Measurements from ENCODE around the gene CPA2. TPM values are rescaled to one million over a fixed set of nuclear protein-coding genes. Genes with fewer than 3 reads are reported as not detected.
"Not testable (repeated sequence)": the region's sequence is repeated elsewhere in the genome, so short reads cannot be mapped to it uniquely, and the experiment has no call there.

The CPA2 gene
- total RNA-seq, 2 experiments from 2014 or later, result 0.18 TPM; not detected in 1

- DNase-seq (no peak), ATAC-seq (no peak)
- no peaks in the 10 kb centered on the region for H3K27me3 Mint-ChIP-seq
- CTCF ChIA-PET, result no interaction called here
- no peak overlapping the region for H3K27ac Mint-ChIP-seq
- no peaks in the 10 kb centered on the region for H3K9me3 Mint-ChIP-seq (ENCODE audit: low read depth)
- H3K36me3 Mint-ChIP-seq (ENCODE audit: low read depth), result no peaks in the 10 kb centered on the region
- no peaks in the 10 kb centered on the region for H3K4me1 Mint-ChIP-seq
- H3K4me3 Mint-ChIP-seq, result no peak overlapping the region
- POLR2A ChIA-PET, result no interaction called here
- intact Hi-C loops (cut with DNase I, micrococcal nuclease), result no loop called here
These were observed 34.9 kb upstream of the CPA2 start for GRCh38 chr7:130231792-130232191.

DNA sequence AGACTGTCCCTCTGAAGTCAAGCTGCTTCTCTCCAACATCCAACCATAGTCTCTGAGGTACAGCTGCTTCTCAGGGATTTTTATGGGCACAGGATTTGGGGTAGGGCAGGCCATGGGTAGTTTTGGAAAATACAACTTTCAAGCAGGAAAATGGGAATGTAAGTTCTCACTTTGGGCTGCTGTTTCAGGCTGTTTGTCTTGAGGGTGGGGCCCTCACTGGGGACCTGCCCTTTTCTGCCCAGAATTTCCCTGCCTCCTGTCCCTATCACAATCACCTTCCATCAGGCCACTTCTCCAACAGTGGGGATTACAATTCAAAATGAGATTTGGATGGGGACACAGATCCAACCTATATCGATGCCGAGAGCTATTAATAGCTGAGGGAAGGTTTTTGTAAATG, 34.5 kb upstream of the CPA2 start:
- CTCF ChIA-PET, result no interaction called here
- no peak for ATAC-seq
- Mint-ChIP-seq H3K4me3 (no peak overlapping the region), H3K9me3 (ENCODE audit: low read depth) (no peaks in the 10 kb centered on the region), H3K27me3 (no peaks in the 10 kb centered on the region), H3K27ac (no peak overlapping the region), H3K4me1 (no peaks in the 10 kb centered on the region), H3K36me3 (ENCODE audit: low read depth) (no peaks in the 10 kb centered on the region)
- intact Hi-C loops (cut with DNase I, micrococcal nuclease), result no loop called here
- no peak for DNase-seq
- POLR2A ChIA-PET, result no interaction called here

DNA sequence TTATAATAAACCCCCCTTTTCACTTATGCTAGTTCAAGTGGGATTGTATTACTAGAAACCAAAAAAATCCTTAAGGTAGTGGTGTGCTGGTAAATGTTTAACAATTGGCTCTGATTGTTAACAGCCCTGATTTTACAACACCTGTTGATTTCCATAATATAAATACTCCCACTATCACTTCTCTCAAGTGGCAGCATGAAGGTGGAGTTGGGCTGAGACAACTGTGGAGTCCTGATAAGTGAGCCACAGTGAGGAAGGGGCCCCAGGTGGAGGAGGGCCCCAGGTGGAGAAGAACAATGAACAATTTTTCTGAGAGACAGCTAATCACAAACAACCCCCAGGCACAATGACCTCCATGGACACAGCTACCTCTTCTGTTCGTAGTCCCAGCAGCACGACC, 32.6 kb upstream of the CPA2 start:
- no peaks in the 10 kb centered on the region for H3K36me3 Mint-ChIP-seq (ENCODE audit: low read depth)
- intact Hi-C loops (cut with DNase I, micrococcal nuclease), result no loop called here

DNA sequence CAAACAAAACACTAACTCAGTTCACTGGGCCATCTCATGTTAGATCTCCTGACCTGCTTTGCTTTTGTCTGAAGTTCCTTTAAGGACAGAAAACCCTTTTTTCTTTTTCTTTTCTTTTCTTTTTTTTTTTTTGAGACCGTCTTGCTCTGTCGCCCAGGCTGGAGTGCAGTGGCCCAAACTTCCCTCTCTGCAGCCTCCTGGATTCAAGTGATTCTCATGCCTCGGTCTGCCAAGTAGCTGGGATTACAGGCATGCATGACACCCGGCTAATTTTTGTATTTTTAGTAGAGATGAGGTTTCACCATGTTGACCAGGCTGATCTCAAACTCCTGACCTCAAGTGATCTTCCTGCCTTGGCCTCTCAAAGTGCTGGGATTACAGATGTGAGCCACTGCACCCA, 30.3 kb upstream of the CPA2 start:
- intact Hi-C loops (cut with DNase I, micrococcal nuclease); H3K4me1 Mint-ChIP-seq; H3K36me3 Mint-ChIP-seq (ENCODE audit: low read depth); H3K9me3 Mint-ChIP-seq (ENCODE audit: low read depth); H3K27ac Mint-ChIP-seq; H3K4me3 Mint-ChIP-seq; ATAC-seq; H3K27me3 Mint-ChIP-seq; DNase-seq: not testable (repeated sequence)
- CTCF ChIA-PET, result interaction anchor here (1.1 kb wide), 1 partner anchor 9 kb away, joined by 3 read pairs; no protein-coding TSS in a partner anchor
- POLR2A ChIA-PET, result interaction anchor here (0.6 kb wide), 1 partner anchor 15 kb away, joined by 3 read pairs; no protein-coding TSS in a partner anchor

More for the DNA sequence above, 32.6 kb upstream of the CPA2 start:
- no peaks in the 10 kb centered on the region for H3K4me1 Mint-ChIP-seq
- ATAC-seq (no peak), DNase-seq (no peak)
- H3K27ac Mint-ChIP-seq, result no peak overlapping the region
- ChIA-PET CTCF (no interaction called here), POLR2A (no interaction called here)
- H3K9me3 Mint-ChIP-seq (ENCODE audit: low read depth), result no peaks in the 10 kb centered on the region
- no peaks in the 10 kb centered on the region for H3K27me3 Mint-ChIP-seq
- H3K4me3 Mint-ChIP-seq, result no peak overlapping the region

GRCh38 chr7:130240240-130240639, 26.4 kb upstream of the CPA2 start:
- POLR2A ChIA-PET, result no interaction called here

GRCh38 chr7:130242198-130243014, 24.3 kb upstream of the CPA2 start:
- intact Hi-C loops (cut with DNase I, micrococcal nuclease), result loop anchor here (1.0 to 10.0 kb wide), 11 partner anchors 34 to 590 kb away; partner anchors contain the start of gene KLHDC10 (in 1 of the 2)
- CTCF ChIA-PET, result interaction anchor here (0.7 to 3.2 kb wide), 7 partner anchors 27 to 589 kb away, joined by 3 to 12 read pairs (median 7); no protein-coding TSS in a partner anchor
- POLR2A ChIA-PET, result no interaction called here
- peaks cover 2% of the 10 kb centered on the region for H3K9me3 Mint-ChIP-seq (ENCODE audit: low read depth)
- peak; percentile 81 for DNase-seq
- H3K4me3 Mint-ChIP-seq, result no peak overlapping the region
- H3K27ac Mint-ChIP-seq, result no peak overlapping the region
- peaks cover 15% of the 10 kb centered on the region for H3K4me1 Mint-ChIP-seq
- peak; percentile 90 for ATAC-seq
- no peaks in the 10 kb centered on the region for H3K36me3 Mint-ChIP-seq (ENCODE audit: low read depth)
- H3K27me3 Mint-ChIP-seq, result no peaks in the 10 kb centered on the region

More at GRCh38 chr7:130240240-130240639, 26.4 kb upstream of the CPA2 start:
- ATAC-seq (no peak), DNase-seq (no peak)
- H3K27ac Mint-ChIP-seq, result no peak overlapping the region
- CTCF ChIA-PET, result interaction anchor here (0.6 to 0.8 kb wide), 3 partner anchors 43 to 522 kb away, joined by 3 read pairs; no protein-coding TSS in a partner anchor
- intact Hi-C loops (cut with DNase I, micrococcal nuclease), result loop anchor here in 1 of 2 experiments (5.0 to 10.0 kb wide), 2 partner anchors 247 to 485 kb away; no protein-coding TSS in a partner anchor
- H3K4me1 Mint-ChIP-seq, result peaks cover 15% of the 10 kb centered on the region
- H3K9me3 Mint-ChIP-seq (ENCODE audit: low read depth), result no peaks in the 10 kb centered on the region
- no peak overlapping the region for H3K4me3 Mint-ChIP-seq
- no peaks in the 10 kb centered on the region for H3K27me3 Mint-ChIP-seq
- H3K36me3 Mint-ChIP-seq (ENCODE audit: low read depth), result no peaks in the 10 kb centered on the region

GRCh38 chr7:130243486-130243885, 23.2 kb upstream of the CPA2 start:
- Mint-ChIP-seq H3K4me1 (peaks cover 15% of the 10 kb centered on the region), H3K27ac (peak overlapping the region; percentile 47)
- CTCF ChIA-PET, result interaction anchor here (0.7 to 3.2 kb wide), 14 partner anchors 14 to 588 kb away, joined by 3 to 9 read pairs (median 3); partner anchors contain the start of gene TMEM209
- H3K4me3 Mint-ChIP-seq; ATAC-seq; DNase-seq; H3K27me3 Mint-ChIP-seq; POLR2A ChIA-PET; H3K36me3 Mint-ChIP-seq (ENCODE audit: low read depth); H3K9me3 Mint-ChIP-seq (ENCODE audit: low read depth): not testable (repeated sequence)
- intact Hi-C loops (cut with DNase I, micrococcal nuclease), result loop anchor here (2.0 to 10.0 kb wide), 7 partner anchors 33 to 589 kb away; partner anchors contain the start of gene KLHDC10 (in 1 of the 2)

GRCh38 chr7:130246491-130246890, 20.2 kb upstream of the CPA2 start:
- peaks cover 15% of the 10 kb centered on the region for H3K4me1 Mint-ChIP-seq
- H3K36me3 Mint-ChIP-seq (ENCODE audit: low read depth); H3K27me3 Mint-ChIP-seq; H3K9me3 Mint-ChIP-seq (ENCODE audit: low read depth); H3K27ac Mint-ChIP-seq; DNase-seq; CTCF ChIA-PET; H3K4me3 Mint-ChIP-seq; POLR2A ChIA-PET; ATAC-seq: not testable (repeated sequence)
- intact Hi-C loops (cut with DNase I, micrococcal nuclease), result loop anchor here in 1 of 2 experiments (10.0 kb wide), 1 partner anchor 478 kb away; no protein-coding TSS in a partner anchor

DNA sequence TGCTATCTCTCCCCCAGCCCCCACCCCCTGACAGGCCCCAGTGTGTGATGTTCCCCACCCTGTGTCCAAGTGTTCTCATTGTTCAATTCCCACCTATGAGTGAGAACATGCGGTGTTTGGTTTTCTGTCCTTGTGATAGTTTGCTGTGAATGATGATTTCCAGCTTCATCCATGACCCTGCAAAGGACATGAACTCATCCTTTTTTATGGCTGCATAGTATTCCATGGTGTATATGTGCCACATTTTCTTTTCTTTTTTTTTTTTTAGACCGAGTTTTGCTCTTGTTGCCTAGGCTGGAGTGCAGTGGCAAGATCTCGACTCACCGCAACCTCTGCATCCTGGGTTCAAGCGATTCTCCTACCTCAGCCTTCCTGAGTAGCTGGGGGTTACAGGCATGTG, 17.8 kb upstream of the CPA2 start:
- H3K27ac Mint-ChIP-seq; CTCF ChIA-PET; ATAC-seq; H3K36me3 Mint-ChIP-seq (ENCODE audit: low read depth); H3K27me3 Mint-ChIP-seq; POLR2A ChIA-PET; H3K4me3 Mint-ChIP-seq; H3K4me1 Mint-ChIP-seq; DNase-seq: not testable (repeated sequence)
- intact Hi-C loops (cut with DNase I, micrococcal nuclease), result loop anchor here in 1 of 2 experiments (10.0 kb wide), 1 partner anchor 476 kb away; no protein-coding TSS in a partner anchor
- peaks cover 13% of the 10 kb centered on the region for H3K9me3 Mint-ChIP-seq (ENCODE audit: low read depth)

DNA sequence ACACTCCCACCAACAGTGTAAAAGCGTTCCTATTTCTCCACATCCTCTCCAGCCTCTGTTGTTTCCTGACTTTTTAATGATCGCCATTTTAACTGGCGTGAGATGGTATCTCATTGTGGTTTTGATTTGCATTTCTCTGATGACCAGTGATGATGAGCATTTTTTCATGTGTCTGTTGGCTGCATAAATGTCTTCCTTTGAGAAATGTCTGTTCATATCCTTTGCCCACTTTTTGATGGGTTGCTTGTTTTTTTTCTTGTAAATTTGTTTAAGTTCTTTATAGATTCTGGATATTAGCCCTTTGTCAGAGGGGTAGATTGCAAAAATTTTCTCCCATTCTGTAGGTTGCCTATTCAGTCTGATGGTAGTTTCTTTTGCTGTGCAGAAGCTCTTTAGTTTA, 17.0 kb upstream of the CPA2 start:
- H3K27me3 Mint-ChIP-seq; H3K4me1 Mint-ChIP-seq; H3K27ac Mint-ChIP-seq; ATAC-seq; POLR2A ChIA-PET; H3K4me3 Mint-ChIP-seq; H3K36me3 Mint-ChIP-seq (ENCODE audit: low read depth); DNase-seq; CTCF ChIA-PET: not testable (repeated sequence)
- H3K9me3 Mint-ChIP-seq (ENCODE audit: low read depth), result peaks cover 14% of the 10 kb centered on the region
- intact Hi-C loops (cut with DNase I, micrococcal nuclease), result loop anchor here in 1 of 2 experiments (10.0 kb wide), 1 partner anchor 475 kb away; no protein-coding TSS in a partner anchor

- Mint-ChIP-seq H3K4me3 (no peak overlapping the region), H3K4me1 (no peaks in the 10 kb centered on the region), H3K27ac (no peak overlapping the region), H3K36me3 (ENCODE audit: low read depth) (peaks cover 3% of the 10 kb centered on the region), H3K27me3 (peaks cover 2% of the 10 kb centered on the region), H3K9me3 (ENCODE audit: low read depth) (peaks cover 21% of the 10 kb centered on the region)
- CTCF ChIA-PET, result no interaction called here
- POLR2A ChIA-PET, result no interaction called here
- intact Hi-C loops (cut with DNase I, micrococcal nuclease), result no loop called here
- no peak for ATAC-seq
- DNase-seq, result no peak
These were observed 12.1 kb upstream of the CPA2 start for GRCh38 chr7:130254555-130254954.

DNA sequence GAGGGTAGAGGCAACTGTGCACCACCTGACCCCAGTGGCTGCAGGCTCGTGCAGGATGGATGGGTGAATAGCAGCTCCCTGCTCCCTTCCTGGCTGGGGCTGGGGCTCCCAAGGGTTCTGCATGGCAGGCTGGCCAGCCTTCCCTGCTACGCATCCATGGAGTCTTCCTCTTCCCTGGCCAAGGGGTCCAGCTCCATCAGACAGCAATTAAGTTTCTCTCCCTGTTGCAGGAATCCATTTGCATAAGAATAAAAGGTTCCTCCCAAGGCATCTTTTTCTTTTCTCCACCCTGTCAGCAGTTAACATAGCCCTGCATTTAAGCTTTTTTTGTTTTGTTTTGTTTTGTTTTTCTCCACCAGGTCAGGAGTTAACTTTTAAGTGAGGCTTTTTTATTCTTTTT, 10.0 kb upstream of the CPA2 start:
- ChIA-PET CTCF (interaction anchor here (0.6 to 0.8 kb wide), 3 partner anchors 30 to 518 kb away, joined by 3 read pairs; no protein-coding TSS in a partner anchor), POLR2A (no interaction called here)
- DNase-seq (no peak), ATAC-seq (no peak)
- H3K27ac Mint-ChIP-seq, result no peak overlapping the region
- intact Hi-C loops (cut with DNase I, micrococcal nuclease), result no loop called here
- H3K9me3 Mint-ChIP-seq (ENCODE audit: low read depth), result peaks cover 21% of the 10 kb centered on the region
- H3K36me3 Mint-ChIP-seq (ENCODE audit: low read depth), result peaks cover 3% of the 10 kb centered on the region
- no peak overlapping the region for H3K4me3 Mint-ChIP-seq
- peaks cover 2% of the 10 kb centered on the region for H3K27me3 Mint-ChIP-seq
- H3K4me1 Mint-ChIP-seq, result no peaks in the 10 kb centered on the region

Measured in activated CD4-positive, alpha-beta T cell treated with anti-CD3 and anti-CD28 coated beads for 36 hours (primary cell).